Activated T-helper 1 cell treated with anti-CD3 and anti-CD28 coated beads, Interleukin-12 subunit alpha, Interleukin-12 subunit beta, Interleukin-2, Interleukin-4 antibody, amounts not matched to agents 30 ng/mL and 10 ng/mL and 1 ng/mL, durations not matched to agents 14 hours and 24 hours and 36 hours (primary cell): ENCODE data around the gene RPS6KB2. TPM values are rescaled to one million over a fixed set of nuclear protein-coding genes. Genes with fewer than 3 reads are reported as not detected.
A peak's percentile ranks its signal among the peaks of the same experiment; 100 is the strongest.

Experiments
- DNase-seq: peaks from one replicate; pipeline ENCODE4 v3.0.0; 2021; ENCODE audit warnings: low spot score
- H3K27ac Mint-ChIP-seq: one replicate; pipeline ENCODE4 v1.8.0; 2021; ENCODE audit warnings: mild to moderate bottlenecking, mixed read lengths
- H3K27me3 Mint-ChIP-seq: one replicate; pipeline ENCODE4 v1.8.0; 2022; ENCODE audit warnings: mild to moderate bottlenecking, moderate library complexity, mixed read lengths; ENCODE audit not compliant: insufficient read depth
- H3K36me3 Mint-ChIP-seq: one replicate; pipeline ENCODE4 v1.8.0; 2021; ENCODE audit warnings: low read depth, mixed read lengths
- H3K4me1 Mint-ChIP-seq: one replicate; pipeline ENCODE4 v1.8.0; 2021; ENCODE audit warnings: low read depth, mixed read lengths
- H3K4me3 Mint-ChIP-seq: one replicate; pipeline ENCODE4 v1.8.0; 2021; ENCODE audit warnings: mild to moderate bottlenecking, moderate library complexity, mixed read lengths
- H3K9me3 Mint-ChIP-seq: one replicate; pipeline ENCODE4 v1.8.0; 2021; ENCODE audit warnings: mixed read lengths
- intact Hi-C: fragments of 100-400 bp; cut with micrococcal nuclease; formaldehyde crosslinking; loops from one replicate; pipeline ENCODE4 v1.15.1; 2024
- total RNA-seq: library from RNA; stranded (reverse); gene quantifications from 2 replicates; pipeline ENCODE4 v1.2.3, GENCODE V29; 2022

The RPS6KB2 gene
- total RNA-seq, 1 donor from 2014 or later: 84.1 TPM

DNA sequence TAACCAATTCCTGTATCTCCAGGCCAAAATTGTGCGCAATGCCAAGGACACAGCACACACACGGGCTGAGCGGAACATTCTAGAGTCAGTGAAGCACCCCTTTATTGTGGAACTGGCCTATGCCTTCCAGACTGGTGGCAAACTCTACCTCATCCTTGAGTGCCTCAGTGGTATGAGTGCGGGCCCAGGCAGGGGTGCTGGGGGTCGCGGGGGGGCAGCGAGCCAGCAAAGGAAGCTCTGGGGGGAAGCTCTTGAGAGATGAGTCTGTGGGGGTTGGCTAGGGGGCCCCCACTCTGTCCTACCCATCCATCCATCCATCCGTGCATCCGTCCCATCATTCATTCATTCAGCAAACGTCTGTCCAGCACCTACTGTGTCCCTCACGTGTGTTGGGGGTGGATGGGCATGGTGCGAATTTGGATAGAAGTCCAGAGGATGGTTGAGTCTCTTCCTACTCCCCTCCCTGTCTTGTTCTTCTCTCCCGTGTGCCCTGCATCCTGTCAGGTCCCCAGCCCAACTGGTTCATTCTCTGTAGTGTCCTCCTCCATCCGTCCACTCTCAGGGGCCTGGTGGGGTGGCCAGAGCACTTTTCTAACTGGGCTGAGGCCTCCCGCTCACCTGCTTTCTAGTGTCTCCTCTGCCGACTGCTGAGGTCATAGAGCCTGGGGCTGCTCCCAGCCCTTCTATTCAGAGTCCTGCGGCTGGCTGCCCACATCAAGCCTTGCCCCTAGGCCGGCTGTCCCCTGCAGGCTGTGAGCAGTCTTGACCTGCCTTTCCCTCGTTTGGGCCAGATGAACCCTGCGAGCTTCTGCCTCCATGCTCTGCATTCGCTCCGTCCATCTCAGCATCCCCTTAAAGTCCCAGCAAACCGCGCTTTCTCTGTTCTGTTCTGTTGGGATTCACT, 3.3 kb downstream of the RPS6KB2 start:
- Mint-ChIP-seq H3K27ac (peak overlapping the region; percentile 63), H3K4me3 (peak overlapping the region; percentile 67)

DNA sequence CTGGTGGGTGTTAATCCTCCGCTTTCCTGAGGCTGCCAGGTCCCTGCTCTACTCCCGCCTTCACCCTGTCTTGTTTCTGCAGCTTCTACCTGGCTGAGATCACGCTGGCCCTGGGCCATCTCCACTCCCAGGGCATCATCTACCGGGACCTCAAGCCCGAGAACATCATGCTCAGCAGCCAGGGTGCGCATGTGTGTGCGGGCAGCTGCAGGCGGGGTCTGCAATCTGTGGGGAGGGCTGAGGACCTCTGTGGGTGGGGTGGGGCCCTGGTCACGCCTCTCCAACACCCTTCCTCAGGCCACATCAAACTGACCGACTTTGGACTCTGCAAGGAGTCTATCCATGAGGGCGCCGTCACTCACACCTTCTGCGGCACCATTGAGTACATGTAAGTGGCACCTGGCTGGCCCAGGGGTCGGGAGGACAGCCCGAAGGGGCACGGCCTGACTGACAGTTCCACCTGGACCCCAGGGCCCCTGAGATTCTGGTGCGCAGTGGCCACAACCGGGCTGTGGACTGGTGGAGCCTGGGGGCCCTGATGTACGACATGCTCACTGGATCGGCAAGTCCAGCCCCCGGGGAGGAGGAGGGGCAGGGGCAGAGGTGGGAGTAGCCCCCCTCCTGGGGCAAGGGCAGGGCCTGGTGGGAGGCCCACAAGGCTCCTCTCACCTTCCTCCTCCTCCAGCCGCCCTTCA, 4.5 kb downstream of the RPS6KB2 start:
- Mint-ChIP-seq H3K27ac (peak overlapping the region; percentile 63), H3K9me3 (no peaks in the 10 kb centered on the region), H3K36me3 (peaks cover 29% of the 10 kb centered on the region), H3K4me3 (no peak overlapping the region), H3K27me3 (no peaks in the 10 kb centered on the region), H3K4me1 (peaks cover 18% of the 10 kb centered on the region)
- no peak for DNase-seq
- intact Hi-C loops: no loop called here

More for the DNA sequence above, 3.3 kb downstream of the RPS6KB2 start:
- no peak for DNase-seq
- no peaks in the 10 kb centered on the region for H3K27me3 Mint-ChIP-seq
- intact Hi-C loops: no loop called here
- H3K9me3 Mint-ChIP-seq: no peaks in the 10 kb centered on the region
- H3K4me1 Mint-ChIP-seq: peaks cover 19% of the 10 kb centered on the region
- peaks cover 25% of the 10 kb centered on the region for H3K36me3 Mint-ChIP-seq

- H3K27ac Mint-ChIP-seq: peak overlapping the region; percentile 29
- intact Hi-C loops: no loop called here
- peaks cover 15% of the 10 kb centered on the region for H3K4me1 Mint-ChIP-seq
- H3K9me3 Mint-ChIP-seq: no peaks in the 10 kb centered on the region
- H3K4me3 Mint-ChIP-seq: peak overlapping the region; percentile 37
- no peak for DNase-seq
- H3K36me3 Mint-ChIP-seq: peaks cover 29% of the 10 kb centered on the region
- no peaks in the 10 kb centered on the region for H3K27me3 Mint-ChIP-seq
These were observed 5.5 kb downstream of the RPS6KB2 start for GRCh38 chr11:67433536-67434394.

DNA sequence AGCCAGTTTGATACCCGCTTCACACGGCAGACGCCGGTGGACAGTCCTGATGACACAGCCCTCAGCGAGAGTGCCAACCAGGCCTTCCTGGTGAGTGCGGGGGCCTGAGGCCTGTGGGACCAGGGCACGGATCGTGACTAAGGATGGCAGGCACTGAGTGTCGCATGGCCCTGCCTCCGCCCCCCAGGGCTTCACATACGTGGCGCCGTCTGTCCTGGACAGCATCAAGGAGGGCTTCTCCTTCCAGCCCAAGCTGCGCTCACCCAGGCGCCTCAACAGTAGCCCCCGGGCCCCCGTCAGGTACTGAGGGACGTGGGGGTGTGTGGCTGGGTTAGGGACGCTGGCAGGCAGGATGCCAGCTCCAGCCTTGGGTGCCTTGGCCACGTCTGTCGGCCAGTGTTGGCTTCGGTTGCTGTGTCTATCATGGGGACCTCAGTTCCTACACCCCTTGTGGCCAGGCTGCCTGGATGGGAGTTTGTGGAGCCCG, 6.1 kb downstream of the RPS6KB2 start:
- no peak for DNase-seq
- Mint-ChIP-seq H3K27me3 (no peaks in the 10 kb centered on the region), H3K4me1 (peaks cover 22% of the 10 kb centered on the region), H3K4me3 (peak overlapping the region; percentile 54), H3K27ac (peak overlapping the region; percentile 29), H3K9me3 (no peaks in the 10 kb centered on the region), H3K36me3 (peaks cover 35% of the 10 kb centered on the region)
- intact Hi-C loops: no loop called here

DNA sequence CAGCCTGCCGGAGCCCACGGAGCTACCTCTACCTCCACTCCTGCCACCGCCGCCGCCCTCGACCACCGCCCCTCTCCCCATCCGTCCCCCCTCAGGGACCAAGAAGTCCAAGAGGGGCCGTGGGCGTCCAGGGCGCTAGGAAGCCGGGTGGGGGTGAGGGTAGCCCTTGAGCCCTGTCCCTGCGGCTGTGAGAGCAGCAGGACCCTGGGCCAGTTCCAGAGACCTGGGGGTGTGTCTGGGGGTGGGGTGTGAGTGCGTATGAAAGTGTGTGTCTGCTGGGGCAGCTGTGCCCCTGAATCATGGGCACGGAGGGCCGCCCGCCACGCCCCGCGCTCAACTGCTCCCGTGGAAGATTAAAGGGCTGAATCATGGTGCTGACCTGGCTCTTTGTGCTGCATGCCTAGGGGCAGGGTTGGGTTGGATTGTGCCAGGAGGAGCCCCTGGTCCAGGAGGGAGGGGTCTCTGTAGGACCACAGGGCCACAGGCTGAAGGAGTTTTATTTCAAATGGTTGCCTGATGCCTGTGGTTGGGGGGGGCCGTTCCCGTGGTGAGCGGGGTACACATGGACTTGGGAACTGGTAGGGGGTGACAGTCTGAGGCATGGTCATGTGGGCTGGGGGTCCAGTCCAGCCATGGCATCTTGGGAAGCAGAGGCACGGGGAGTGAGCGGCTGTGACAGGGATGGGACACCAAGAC, 6.9 kb downstream of the RPS6KB2 start:
- Mint-ChIP-seq H3K4me3 (peak overlapping the region; percentile 90), H3K27ac (peak overlapping the region; percentile 68), H3K36me3 (peaks cover 37% of the 10 kb centered on the region), H3K27me3 (no peaks in the 10 kb centered on the region), H3K9me3 (no peaks in the 10 kb centered on the region), H3K4me1 (peaks cover 29% of the 10 kb centered on the region)
- intact Hi-C loops: no loop called here
- no peak for DNase-seq

GRCh38 chr11:67435727-67436458, 7.6 kb downstream of the RPS6KB2 start:
- peak overlapping the region; percentile 92 for H3K27ac Mint-ChIP-seq
- no peak for DNase-seq
- H3K36me3 Mint-ChIP-seq: peaks cover 33% of the 10 kb centered on the region
- intact Hi-C loops: loop anchor here (1.0 to 2.0 kb wide), 2 partner anchors 8 to 51 kb away; partner anchors contain the start of gene RPS6KB2
- peak overlapping the region; percentile 90 for H3K4me3 Mint-ChIP-seq
- H3K4me1 Mint-ChIP-seq: peaks cover 36% of the 10 kb centered on the region
- H3K27me3 Mint-ChIP-seq: no peaks in the 10 kb centered on the region
- no peaks in the 10 kb centered on the region for H3K9me3 Mint-ChIP-seq

GRCh38 chr11:67436459-67437081, 8.3 kb downstream of the RPS6KB2 start:
- intact Hi-C loops: loop anchor here (1.0 to 2.0 kb wide), 2 partner anchors 8 to 50 kb away; partner anchors contain the start of gene RPS6KB2
- no peaks in the 10 kb centered on the region for H3K9me3 Mint-ChIP-seq
- peak overlapping the region; percentile 90 for H3K4me3 Mint-ChIP-seq
- no peaks in the 10 kb centered on the region for H3K27me3 Mint-ChIP-seq
- peak overlapping the region; percentile 92 for H3K27ac Mint-ChIP-seq
- peaks cover 37% of the 10 kb centered on the region for H3K4me1 Mint-ChIP-seq
- DNase-seq: peak; percentile 63
- H3K36me3 Mint-ChIP-seq: peaks cover 33% of the 10 kb centered on the region

GRCh38 chr11:67437082-67437808, 9.0 kb downstream of the RPS6KB2 start, which contains the start of gene PTPRCAP:
Gene PTPRCAP, minus strand, starts transcription at chr11:67437682. Its CDS starts 63 bp downstream, at chr11:67437619.
- H3K4me3 Mint-ChIP-seq: peak within 1 kb of the TSS; percentile 90
- H3K27me3 Mint-ChIP-seq: no peaks in the 10 kb centered on the region
- peak; percentile 70 for DNase-seq
- peaks cover 30% of the 10 kb centered on the region for H3K4me1 Mint-ChIP-seq
- intact Hi-C loops: loop anchor here (2.0 kb wide), 1 partner anchor 50 kb away; no protein-coding TSS in a partner anchor
- H3K27ac Mint-ChIP-seq: peak within 1 kb of the TSS; percentile 92
- H3K9me3 Mint-ChIP-seq: no peaks in the 10 kb centered on the region
- peaks cover 26% of the 10 kb centered on the region for H3K36me3 Mint-ChIP-seq

- peaks cover 24% of the 10 kb centered on the region for H3K36me3 Mint-ChIP-seq
- DNase-seq: no peak
- no peaks in the 10 kb centered on the region for H3K9me3 Mint-ChIP-seq
- peak overlapping the region; percentile 90 for H3K4me3 Mint-ChIP-seq
- H3K27ac Mint-ChIP-seq: peak overlapping the region; percentile 88
- intact Hi-C loops: loop anchor here (1.0 to 2.0 kb wide), 4 partner anchors 17 to 69 kb away; partner anchors contain the start of gene TMEM134
- H3K27me3 Mint-ChIP-seq: no peaks in the 10 kb centered on the region
- peaks cover 31% of the 10 kb centered on the region for H3K4me1 Mint-ChIP-seq
These were observed 9.5 kb downstream of the RPS6KB2 start for GRCh38 chr11:67437809-67438157.

GRCh38 chr11:67438158-67438902, 10.0 kb downstream of the RPS6KB2 start:
- intact Hi-C loops: loop anchor here (1.0 to 2.0 kb wide), 3 partner anchors 18 to 68 kb away; partner anchors contain the start of gene TMEM134
- peak; percentile 72 for DNase-seq
- Mint-ChIP-seq H3K4me1 (peaks cover 33% of the 10 kb centered on the region), H3K27me3 (no peaks in the 10 kb centered on the region), H3K36me3 (peaks cover 23% of the 10 kb centered on the region), H3K4me3 (peak overlapping the region; percentile 90), H3K9me3 (no peaks in the 10 kb centered on the region), H3K27ac (peak overlapping the region; percentile 97)
